IMR-90 (cell line): ENCODE results near the gene NAT10. TPM values are rescaled to one million over a fixed set of nuclear protein-coding genes. Genes with fewer than 3 reads are reported as not detected.

Source experiments
- ATAC-seq: fragments of 200-7000 bp; cut with Tn5 transposase; 2 replicates; pipeline ENCODE4 v1.9.1; 2020; ENCODE audit warnings: low read depth, mild to moderate bottlenecking, moderate library complexity
- BruUV-seq: library from RNA; stranded (reverse); fragments of 400-500 nt; replicated peaks from 2 replicates; lab custom pipeline; 2021; lab: Mats Ljungman, UMichigan
- CTCF ChIA-PET: fragments of 300-600 bp; formaldehyde crosslinking; extraction: SDS; loops from one replicate; lab custom pipeline; 2021; ENCODE audit warnings: antibody characterized with exemption; lab: Yijun Ruan, JAX
- POLR2A ChIA-PET: fragments of 300-600 bp; sonication (Branson Sonifier 250); formaldehyde crosslinking; loops from one replicate; lab custom pipeline; 2022; ENCODE audit warnings: antibody characterized with exemption; ENCODE audit not compliant: unreplicated experiment; lab: Charles Lee
- DNase-seq: peaks from one replicate; pipeline ENCODE4 v3.0.0; 2013
- H2AFZ ChIP-seq: replicated peaks from 2 replicates; pipeline ENCODE3; 2013; ENCODE audit warnings: low read length, mild to moderate bottlenecking; ENCODE audit not compliant: poor library complexity
- H2AK5ac ChIP-seq: 2 replicates; pipeline ENCODE4 v1.6.1; 2013; ENCODE audit warnings: low read depth, low read length, inconsistent platforms
- H2AK9ac ChIP-seq: replicated peaks from 2 replicates; pipeline ENCODE3; 2013; ENCODE audit warnings: mild to moderate bottlenecking, low read depth, low read length, moderate library complexity; ENCODE audit not compliant: poor library complexity
- H2BK120ac ChIP-seq: 2 replicates; pipeline ENCODE4 v1.6.1; 2013; ENCODE audit warnings: low read depth, low read length, inconsistent platforms
- H2BK15ac ChIP-seq: 3 replicates; pipeline ENCODE4 v1.6.1; 2013; ENCODE audit warnings: low read depth, low read length, inconsistent platforms
- H2BK20ac ChIP-seq: 2 replicates; pipeline ENCODE4 v1.6.1; 2013; ENCODE audit warnings: low read depth, mild to moderate bottlenecking, inconsistent platforms, low read length, moderate library complexity
- H2BK5ac ChIP-seq: 2 replicates; pipeline ENCODE4 v1.6.1; 2013; ENCODE audit warnings: mild to moderate bottlenecking, low read depth, low read length, inconsistent platforms; ENCODE audit not compliant: poor library complexity, severe bottlenecking
- H3K14ac ChIP-seq: replicated peaks from 2 replicates; pipeline ENCODE4 v1.6.1; 2013; ENCODE audit warnings: low read depth, low read length, inconsistent platforms
- H3K18ac ChIP-seq: 2 replicates; pipeline ENCODE4 v1.6.1; 2013; ENCODE audit warnings: low read depth, low read length, control low read depth
- H3K23ac ChIP-seq: 2 replicates; pipeline ENCODE4 v1.6.1; 2013; ENCODE audit warnings: low read depth, low read length, inconsistent platforms
- H3K27ac ChIP-seq: 2 replicates; pipeline ENCODE4 v1.5.1; 2013; ENCODE audit warnings: mild to moderate bottlenecking, control low read depth, low read length; ENCODE audit not compliant: insufficient read depth
- H3K27me3 ChIP-seq: 2 replicates; pipeline ENCODE4 v1.6.1; 2013; ENCODE audit warnings: low read length; ENCODE audit not compliant: control insufficient read depth, insufficient read depth
- H3K36me3 ChIP-seq: 2 replicates; pipeline ENCODE4 v1.6.1; 2013; ENCODE audit warnings: low read length, mixed read lengths; ENCODE audit not compliant: control insufficient read depth, insufficient read depth
- H3K4ac ChIP-seq: 2 replicates; pipeline ENCODE4 v1.6.1; 2013; ENCODE audit warnings: low read depth, low read length, inconsistent platforms
- H3K4me1 ChIP-seq: 2 replicates; pipeline ENCODE4 v1.6.1; 2013; ENCODE audit warnings: low read length, mixed read lengths; ENCODE audit not compliant: control insufficient read depth, insufficient read depth
- H3K4me2 ChIP-seq: 2 replicates; pipeline ENCODE4 v1.6.1; 2013; ENCODE audit warnings: low read depth, mild to moderate bottlenecking, control low read depth, low read length, moderate library complexity
- H3K4me3 ChIP-seq: 2 replicates; pipeline ENCODE4 v1.5.1; 2013; ENCODE audit warnings: low read depth, mild to moderate bottlenecking, control low read depth, low read length, moderate library complexity; ENCODE audit not compliant: insufficient read depth
- H3K56ac ChIP-seq: 2 replicates; pipeline ENCODE4 v1.6.1; 2013; ENCODE audit warnings: low read length, inconsistent platforms; ENCODE audit not compliant: insufficient read depth; ENCODE audit errors: extremely low read depth
- H3K79me1 ChIP-seq, 2 experiments: 2 replicates each; pipeline ENCODE4 v1.6.1; 2013; ENCODE audit warnings: low read length in 2 of 2, inconsistent platforms in 1 of 2, low read depth in 1 of 2
- H3K9ac ChIP-seq: 2 replicates; pipeline ENCODE4 v1.6.1; 2013; ENCODE audit warnings: low read depth, low read length, control low read depth
- H3K9me1 ChIP-seq: 2 replicates; pipeline ENCODE4 v1.6.1; 2013; ENCODE audit warnings: low read length, inconsistent platforms; ENCODE audit not compliant: insufficient read depth
- H3K9me3 ChIP-seq: 2 replicates; pipeline ENCODE4 v1.6.1; 2013; ENCODE audit warnings: low read length; ENCODE audit not compliant: control insufficient read depth, insufficient read depth
- H4K20me1 ChIP-seq: 2 replicates; pipeline ENCODE4 v1.6.1; 2013; ENCODE audit warnings: low read length, inconsistent platforms; ENCODE audit not compliant: insufficient read depth
- H4K5ac ChIP-seq: 2 replicates; pipeline ENCODE4 v1.6.1; 2013; ENCODE audit warnings: mild to moderate bottlenecking, low read depth, low read length, control low read depth
- H4K8ac ChIP-seq, 2 experiments: 2 replicates each; pipeline ENCODE4 v1.6.1; 2013; ENCODE audit warnings: low read depth in 2 of 2, low read length in 2 of 2, control low read depth in 1 of 2, inconsistent platforms in 1 of 2
- H4K91ac ChIP-seq: 2 replicates; pipeline ENCODE4 v1.6.1; 2013; ENCODE audit warnings: low read depth, low read length, inconsistent platforms; ENCODE audit not compliant: insufficient read depth
- BHLHE40 ChIP-seq: fragments of 150-350 bp; IDR thresholded peaks from 2 replicates; pipeline ENCODE4 v1.6.1; 2016; ENCODE audit warnings: mild to moderate bottlenecking, low read depth, low read length
- CEBPB ChIP-seq: IDR thresholded peaks from 2 replicates; pipeline ENCODE4 v1.6.1; 2012; ENCODE audit warnings: low read depth, low read length, improper control_type of control experiment
- CHD1 ChIP-seq: IDR thresholded peaks from 2 replicates; pipeline ENCODE4 v1.6.1; 2012; ENCODE audit warnings: low read depth, low read length, improper control_type of control experiment
- ELK1 ChIP-seq: fragments of 150-350 bp; IDR thresholded peaks from 2 replicates; pipeline ENCODE4 v1.6.1; 2016; ENCODE audit warnings: low read depth, mild to moderate bottlenecking, low read length, moderate library complexity, borderline replicate concordance
- FOS ChIP-seq: fragments of 150-350 bp; IDR thresholded peaks from 2 replicates; pipeline ENCODE4 v1.6.1; 2016; ENCODE audit warnings: low read depth, low read length
- MAFK ChIP-seq: IDR thresholded peaks from 2 replicates; pipeline ENCODE4 v1.6.1; 2012; ENCODE audit warnings: low read depth, low read length, improper control_type of control experiment
- MAZ ChIP-seq: IDR thresholded peaks from 2 replicates; pipeline ENCODE4 v1.6.1; 2012; ENCODE audit warnings: low read depth, mild to moderate bottlenecking, low read length, improper control_type of control experiment, moderate library complexity, borderline replicate concordance
- MXI1 ChIP-seq: IDR thresholded peaks from 2 replicates; pipeline ENCODE4 v1.6.1; 2012; ENCODE audit warnings: low read depth, mild to moderate bottlenecking, low read length, moderate library complexity, borderline replicate concordance
- NFE2L2 ChIP-seq: fragments of 150-350 bp; IDR thresholded peaks from 2 replicates; pipeline ENCODE4 v1.6.1; 2016; ENCODE audit warnings: low read depth, mild to moderate bottlenecking, low read length
- POLR2A ChIP-seq: IDR thresholded peaks from 2 replicates; pipeline ENCODE4 v1.6.1; 2012; ENCODE audit warnings: mild to moderate bottlenecking, low read depth, low read length
- RAD21 ChIP-seq: IDR thresholded peaks from 2 replicates; pipeline ENCODE4 v1.6.1; 2012; ENCODE audit warnings: low read length, improper control_type of control experiment
- RCOR1 ChIP-seq: IDR thresholded peaks from 2 replicates; pipeline ENCODE4 v1.6.1; 2012; ENCODE audit warnings: mild to moderate bottlenecking, low read length, improper control_type of control experiment; ENCODE audit not compliant: insufficient replicate concordance
- RFX5 ChIP-seq: IDR thresholded peaks from 2 replicates; pipeline ENCODE4 v1.8.0; 2012; ENCODE audit warnings: low read depth, mild to moderate bottlenecking, low read length, moderate library complexity
- SMC3 ChIP-seq: fragments of 150-350 bp; IDR thresholded peaks from 2 replicates; pipeline ENCODE4 v1.6.1; 2016; ENCODE audit warnings: low read depth, mild to moderate bottlenecking, antibody characterized with exemption, low read length, moderate library complexity
- USF2 ChIP-seq: fragments of 150-350 bp; IDR thresholded peaks from 2 replicates; pipeline ENCODE4 v1.6.1; 2017; ENCODE audit warnings: mild to moderate bottlenecking, antibody characterized with exemption, low read length, low read depth
- WGBS, 2 experiments: methylation state at CpG; one replicate each; pipeline versions ENCODE4 v1.1.5 to v1.1.7; 2013; ENCODE audit warnings: missing lambda C conversion rate in 2 of 2; ENCODE audit not compliant: insufficient read length in 1 of 2; ENCODE audit errors: extremely low coverage in 2 of 2; 5-methylcytosine and 5-hydroxymethylcytosine counted together
- dilution Hi-C: fragments of 300-500 bp; cut with HindIII; formaldehyde crosslinking; loops from one replicate; pipeline ENCODE4 v1.14.3; 2018; ENCODE audit warnings: low sequenced_read_pairs; ENCODE audit not compliant: unreplicated experiment
- in situ Hi-C: fragments of 300-500 bp; cut with MboI; formaldehyde crosslinking; loops from 3 replicates; pipeline ENCODE4 v1.14.3; 2019; ENCODE audit warnings: low sequenced_read_pairs, inconsistent platforms, mixed read lengths
- intact Hi-C: fragments of 100-400 bp; cut with micrococcal nuclease; formaldehyde crosslinking; loops from 2 replicates; pipeline ENCODE4 v1.10.0; 2022
- polyA plus RNA-seq, 3 experiments: library from polyadenylated mRNA; depleted of rRNA; stranded (reverse); fragments of >200 nt; gene quantifications; 2 replicates each; pipeline ENCODE4 v1.2.3, GENCODE V29; 2012; ENCODE audit warnings: low replicate concordance in 1 of 3
- total RNA-seq: library from RNA; depleted of rRNA; stranded (reverse); fragments of >200 nt; gene quantifications from 2 replicates; pipeline ENCODE4 v1.2.3, GENCODE V29; 2012
- TF ChIP-seq, protein P1 (sequence below): conservative IDR thresholded peaks from 2 replicates; pipeline ENCODE4 v1.5.1; 2012; ENCODE audit warnings: mild to moderate bottlenecking, low read depth, low read length, improper control_type of control experiment

NAT10 gene
- total and polyA plus RNA-seq, 2 of the 4 experiments (the other 2 are of a cell fraction): 28.1 to 34.8 TPM

GRCh38 chr11:34132261-34132965 lies 27.0 kb downstream of the NAT10 start:
- H2BK15ac ChIP-seq: no peak overlapping the region
- H3K4me1 ChIP-seq: peaks cover 2% of the 10 kb centered on the region; the same call in 1 of the 2 replicates
- BruUV-seq: no TSS peak
- dilution Hi-C loops (no loop called here), in situ Hi-C loops (no loop called here), intact Hi-C loops (no loop called here)
- no peaks in the 10 kb centered on the region for H3K27me3 ChIP-seq
- H3K23ac ChIP-seq: no peak overlapping the region
- peaks cover 7% of the 10 kb centered on the region for H3K9me1 ChIP-seq
- no peak overlapping the region for H3K4me3 ChIP-seq
- H2BK5ac ChIP-seq: no peak overlapping the region
- no peak for TF ChIP-seq CEBPB
- TF ChIP-seq MAZ: no peak
- TF ChIP-seq RFX5: no peak
- TF ChIP-seq USF2: no peak
- TF ChIP-seq RCOR1: no peak
- no peak for TF ChIP-seq MXI1
- no peak for TF ChIP-seq MAFK
- no peak for TF ChIP-seq POLR2A
- TF ChIP-seq, protein P1, sequence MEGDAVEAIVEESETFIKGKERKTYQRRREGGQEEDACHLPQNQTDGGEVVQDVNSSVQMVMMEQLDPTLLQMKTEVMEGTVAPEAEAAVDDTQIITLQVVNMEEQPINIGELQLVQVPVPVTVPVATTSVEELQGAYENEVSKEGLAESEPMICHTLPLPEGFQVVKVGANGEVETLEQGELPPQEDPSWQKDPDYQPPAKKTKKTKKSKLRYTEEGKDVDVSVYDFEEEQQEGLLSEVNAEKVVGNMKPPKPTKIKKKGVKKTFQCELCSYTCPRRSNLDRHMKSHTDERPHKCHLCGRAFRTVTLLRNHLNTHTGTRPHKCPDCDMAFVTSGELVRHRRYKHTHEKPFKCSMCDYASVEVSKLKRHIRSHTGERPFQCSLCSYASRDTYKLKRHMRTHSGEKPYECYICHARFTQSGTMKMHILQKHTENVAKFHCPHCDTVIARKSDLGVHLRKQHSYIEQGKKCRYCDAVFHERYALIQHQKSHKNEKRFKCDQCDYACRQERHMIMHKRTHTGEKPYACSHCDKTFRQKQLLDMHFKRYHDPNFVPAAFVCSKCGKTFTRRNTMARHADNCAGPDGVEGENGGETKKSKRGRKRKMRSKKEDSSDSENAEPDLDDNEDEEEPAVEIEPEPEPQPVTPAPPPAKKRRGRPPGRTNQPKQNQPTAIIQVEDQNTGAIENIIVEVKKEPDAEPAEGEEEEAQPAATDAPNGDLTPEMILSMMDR: no peak
- TF ChIP-seq CHD1: no peak
- no peak for TF ChIP-seq NFE2L2
- TF ChIP-seq ELK1: no peak
- no peak for TF ChIP-seq RAD21
- TF ChIP-seq FOS: no peak
- no peak for TF ChIP-seq BHLHE40
- TF ChIP-seq SMC3: no peak
- no peak for DNase-seq
- CTCF ChIA-PET: no interaction called here
- POLR2A ChIA-PET: no interaction called here
- no peaks in the 10 kb centered on the region for H4K20me1 ChIP-seq
- H3K18ac ChIP-seq: no peak overlapping the region
- no peak overlapping the region for H3K27ac ChIP-seq
- H2AK9ac ChIP-seq: peak overlapping the region; percentile 28
- peaks cover 3 to 7% of the 10 kb centered on the region in 2 experiments; a peak in 2 of 4 replicates for H3K79me1 ChIP-seq
- H3K36me3 ChIP-seq: peaks cover 54% of the 10 kb centered on the region
- no peak overlapping the region for H2AFZ ChIP-seq
- no peak overlapping the region for H3K4ac ChIP-seq
- WGBS, 2 experiments: 88% methylated on average over 3 of the region's 4 CpGs; no CpG with 5 or more reads in 1 of the 2 experiments
- H3K56ac ChIP-seq: no peak overlapping the region
- H3K14ac ChIP-seq: no peak overlapping the region
- H3K9me3 ChIP-seq: no peaks in the 10 kb centered on the region
- no peak overlapping the region for H3K9ac ChIP-seq
- no peak overlapping the region for H2BK20ac ChIP-seq
- H4K5ac ChIP-seq: no peak overlapping the region
- no peak for ATAC-seq
- H4K8ac ChIP-seq: no peak overlapping the region
- H2AK5ac ChIP-seq: no peak overlapping the region
- H4K91ac ChIP-seq: no peak overlapping the region
- H2BK120ac ChIP-seq: no peak overlapping the region
- no peak overlapping the region for H3K4me2 ChIP-seq
